ENCODE results near the gene INAVA.

DNA sequence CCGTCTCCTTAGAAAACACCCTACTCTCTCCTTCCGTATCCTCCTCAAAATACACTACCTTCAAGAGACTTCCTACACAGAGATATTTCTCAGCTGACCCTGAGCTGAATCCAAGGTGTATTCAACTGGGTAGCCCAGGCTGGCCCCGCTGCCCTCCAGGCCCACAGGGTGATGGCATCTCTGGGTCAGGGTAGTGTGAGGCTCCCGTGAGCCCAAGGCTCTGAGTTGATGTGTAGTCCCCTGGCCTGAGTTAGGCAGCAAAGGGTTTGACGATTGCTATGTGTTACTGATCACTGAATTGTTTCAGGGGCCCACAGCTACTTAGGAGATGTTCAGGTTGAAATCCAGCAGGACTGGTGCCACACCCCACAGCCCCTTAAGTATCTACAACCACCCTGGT, 6.7 kb downstream of the INAVA start:
- no peak for TF ChIP-seq EZH2 (IDR thresholded peaks at IDR 0.05; ENCODE audit: insufficient read depth, poor library complexity, severe bottlenecking)
- TF ChIP-seq EZH2phosphoT487 (IDR thresholded peaks at IDR 0.05; ENCODE audit: insufficient read depth, low read depth): no peak
